Naive thymus-derived CD8-positive, alpha-beta T cell (primary cell): ENCODE results near the gene OGFOD1. TPM values are rescaled to one million over a fixed set of nuclear protein-coding genes. Genes with fewer than 3 reads are reported as not detected.

Experiments
- ATAC-seq, 2 donors: fragments of 150-1000 bp; cut with Tn5 transposase in 1 of 2; sonication (Bioruptor Pico), chemical (Tn5 transposase) in 1 of 2; 1 replicate in 1 of 2; 2 replicates in 1 of 2; pipeline ENCODE4 v1.10.0; 2021; ENCODE audit warnings: mild to moderate bottlenecking in 2 of 2, moderate library complexity in 2 of 2
- POLR2A ChIA-PET: fragments of 350-600 bp; sonication (Branson Sonifier 250); formaldehyde crosslinking; loops from one replicate; lab custom pipeline; 2021; ENCODE audit warnings: antibody characterized with exemption; lab: Charles Lee
- DNase-seq, 10 donors: peaks; one replicate each; pipeline versions ENCODE4 v3.0.0 to v3.0.0-alpha.2; 2020 to 2022
- H3K27ac Mint-ChIP-seq, 10 donors: one replicate each; pipeline ENCODE4 v1.8.0; 2020 to 2022; ENCODE audit warnings: mild to moderate bottlenecking in 10 of 10, mixed read lengths in 10 of 10, moderate library complexity in 4 of 10, inconsistent platforms in 1 of 10
- H3K27me3 Mint-ChIP-seq, 5 donors: one replicate each; pipeline ENCODE4 v1.8.0; 2021 to 2022; ENCODE audit warnings: mixed read lengths in 5 of 5
- H3K36me3 Mint-ChIP-seq, 3 donors: one replicate each; pipeline ENCODE4 v1.8.0; 2020 to 2022; ENCODE audit warnings: mixed read lengths in 3 of 3, mild to moderate bottlenecking in 2 of 3, inconsistent platforms in 1 of 3
- H3K4me1 Mint-ChIP-seq, 4 donors: one replicate each; pipeline ENCODE4 v1.8.0; 2021 to 2022; ENCODE audit warnings: mixed read lengths in 4 of 4
- H3K4me3 Mint-ChIP-seq, 10 donors: one replicate each; pipeline ENCODE4 v1.8.0; 2020 to 2022; ENCODE audit warnings: mild to moderate bottlenecking in 10 of 10, mixed read lengths in 10 of 10, moderate library complexity in 6 of 10, inconsistent platforms in 1 of 10
- H3K9me3 Mint-ChIP-seq, 9 donors: one replicate each; pipeline ENCODE4 v1.8.0; 2020 to 2022; ENCODE audit warnings: mixed read lengths in 9 of 9, mild to moderate bottlenecking in 3 of 9, inconsistent platforms in 1 of 9, moderate library complexity in 1 of 9
- polyA plus RNA-seq, 3 donors: library from polyadenylated mRNA; unstranded; fragments of 300-500 nt; fragmentation: Illumina TruSeq; gene quantifications; one replicate each; pipeline ENCODE4 v1.2.3, GENCODE V29; 2021
- total RNA-seq, 8 experiments: library from RNA in 2 of 8; stranded (reverse) in 2 of 8; gene quantifications; one replicate each; pipeline ENCODE4 v1.2.3 and lab custom pipeline; 2021 to 2026

The OGFOD1 gene
- total and polyA plus RNA-seq, 5 experiments from 2014 or later = 48.0 to 109 (median 94.1) TPM

DNA sequence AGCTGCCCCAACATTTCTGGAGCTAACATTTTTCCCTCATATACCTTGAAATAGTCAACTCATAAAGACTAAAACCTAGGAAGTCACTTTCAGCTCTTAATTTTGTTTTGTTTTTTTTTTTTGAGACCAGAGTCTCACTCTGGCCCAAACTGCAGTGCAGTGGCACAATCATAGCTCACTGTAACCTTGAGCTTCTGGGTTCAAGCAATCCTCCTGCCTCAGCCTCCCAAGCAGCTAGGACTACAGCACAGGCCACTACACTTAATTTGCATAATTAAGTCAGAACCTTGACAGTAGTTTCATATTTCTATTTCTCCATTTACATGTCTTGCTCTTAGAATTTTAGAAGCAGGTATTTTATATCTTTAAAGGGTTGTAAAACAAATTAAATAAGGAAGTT lies 30.7 kb upstream of the OGFOD1 start:
- POLR2A ChIA-PET = no interaction called here
- ATAC-seq (no peak), DNase-seq (no peak)
- Mint-ChIP-seq H3K9me3 (no peaks in the 10 kb centered on the region), H3K27me3 (no peaks in the 10 kb centered on the region), H3K36me3 (no peaks in the 10 kb centered on the region), H3K4me1 (peaks cover 32 to 61% (median 49%) of the 10 kb centered on the region in 4 donors), H3K27ac (peak overlapping the region in 3 of 10 donors; percentile 5 to 68 (median 9)), H3K4me3 (no peak overlapping the region)

DNA sequence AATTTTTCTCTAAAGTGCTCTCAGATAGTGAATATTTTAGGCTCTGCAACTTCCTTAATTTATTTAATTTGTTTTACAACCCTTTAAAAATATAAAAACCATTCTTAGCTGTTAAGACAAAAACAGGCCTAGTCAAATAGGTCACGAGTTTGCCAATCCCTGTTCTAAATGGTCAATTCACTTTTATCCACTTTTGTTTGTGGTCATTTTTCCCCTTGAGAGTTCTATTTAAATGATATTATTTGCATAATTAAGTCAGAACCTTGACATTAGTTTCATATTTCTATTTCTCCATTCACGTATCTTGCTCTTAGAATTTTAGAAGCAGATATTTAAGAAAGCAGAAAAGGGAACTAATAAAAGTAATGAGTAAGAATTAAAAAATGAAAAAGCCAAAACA lies 30.0 kb upstream of the OGFOD1 start:
- Mint-ChIP-seq H3K4me3 (peak overlapping the region in 1 of 10 donors; percentile 66), H3K27me3 (no peaks in the 10 kb centered on the region), H3K36me3 (no peaks in the 10 kb centered on the region), H3K9me3 (no peaks in the 10 kb centered on the region), H3K4me1 (peaks cover 30 to 60% (median 49%) of the 10 kb centered on the region in 4 donors), H3K27ac (peak overlapping the region in 3 of 10 donors; percentile 64 to 87 (median 73))
- ATAC-seq = no peak
- POLR2A ChIA-PET = no interaction called here
- no peak for DNase-seq

DNA sequence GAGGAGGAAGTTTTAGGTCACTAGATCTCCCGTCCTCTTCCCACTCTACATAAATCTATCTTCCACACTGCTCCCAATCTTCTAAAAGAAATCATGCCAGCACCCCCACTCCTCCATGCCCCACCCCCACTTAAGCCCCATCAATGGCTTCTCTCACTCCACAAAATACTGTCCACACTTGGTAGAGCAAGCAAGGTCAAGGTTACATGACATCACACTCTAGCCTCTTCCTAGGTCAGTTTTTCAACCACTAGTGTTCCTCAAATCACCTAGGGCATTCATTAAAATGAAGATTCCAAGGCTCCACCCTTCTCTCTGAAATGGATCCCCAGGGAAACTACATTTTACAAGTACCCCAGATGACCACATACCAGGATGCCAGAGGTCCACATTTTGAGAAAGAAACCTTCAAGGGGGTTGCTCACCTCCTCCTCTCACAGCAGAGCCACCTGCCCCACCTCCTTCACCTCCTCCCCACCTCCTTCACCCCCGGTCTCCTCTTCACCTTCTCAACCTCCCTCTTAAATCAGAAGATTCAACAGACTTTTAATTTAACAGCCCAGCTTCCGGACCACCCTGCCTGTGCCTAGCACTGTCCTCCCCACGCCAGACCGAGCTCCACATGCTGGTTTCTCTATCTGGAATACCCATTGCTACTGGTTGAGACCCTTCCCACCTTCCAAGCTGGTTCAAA lies 29.2 kb upstream of the OGFOD1 start:
- Mint-ChIP-seq H3K9me3 (no peaks in the 10 kb centered on the region), H3K27me3 (no peaks in the 10 kb centered on the region), H3K4me3 (peak overlapping the region in 6 of 10 donors; percentile 25 to 63 (median 42)), H3K36me3 (no peaks in the 10 kb centered on the region), H3K27ac (peak overlapping the region in 6 of 10 donors; percentile 20 to 87 (median 53)), H3K4me1 (peaks cover 30 to 57% (median 49%) of the 10 kb centered on the region in 4 donors)
- POLR2A ChIA-PET = no interaction called here
- DNase-seq = no peak
- ATAC-seq = no peak

DNA sequence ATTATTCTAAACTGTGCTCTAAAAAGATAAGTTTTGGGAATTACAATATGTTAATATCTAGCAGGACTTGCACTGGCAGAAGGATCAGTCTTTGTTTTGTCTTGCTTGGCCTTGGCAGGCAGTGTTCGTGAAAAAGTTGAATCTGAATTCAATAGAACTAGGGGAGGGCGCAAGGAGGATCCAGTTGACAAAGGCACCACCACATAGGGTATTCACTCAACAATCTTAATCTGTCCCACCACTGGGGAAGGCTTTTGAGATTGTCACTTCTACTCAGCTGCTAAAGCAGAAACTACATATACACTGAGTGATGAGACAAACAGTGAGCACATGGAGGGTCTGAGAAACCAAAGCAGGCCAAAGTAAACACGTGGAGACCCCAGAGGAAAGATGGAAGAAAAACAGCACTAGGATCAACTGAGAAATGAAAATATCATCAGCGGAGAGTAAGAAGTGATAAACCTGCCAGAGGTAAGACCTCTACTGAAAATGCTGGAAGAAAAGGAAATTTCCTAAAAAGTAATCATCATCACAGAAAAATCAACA lies 28.4 kb upstream of the OGFOD1 start:
- H3K4me3 Mint-ChIP-seq = peak overlapping the region in 9 of 10 donors; percentile 3 to 98 (median 61)
- no peaks in the 10 kb centered on the region for H3K27me3 Mint-ChIP-seq
- no peaks in the 10 kb centered on the region for H3K9me3 Mint-ChIP-seq
- peak overlapping the region in 7 of 10 donors; percentile 1 to 87 (median 36) for H3K27ac Mint-ChIP-seq
- H3K36me3 Mint-ChIP-seq = no peaks in the 10 kb centered on the region
- DNase-seq = no peak
- H3K4me1 Mint-ChIP-seq = peaks cover 30 to 50% (median 46%) of the 10 kb centered on the region in 4 donors
- ATAC-seq = no peak
- POLR2A ChIA-PET = no interaction called here

DNA sequence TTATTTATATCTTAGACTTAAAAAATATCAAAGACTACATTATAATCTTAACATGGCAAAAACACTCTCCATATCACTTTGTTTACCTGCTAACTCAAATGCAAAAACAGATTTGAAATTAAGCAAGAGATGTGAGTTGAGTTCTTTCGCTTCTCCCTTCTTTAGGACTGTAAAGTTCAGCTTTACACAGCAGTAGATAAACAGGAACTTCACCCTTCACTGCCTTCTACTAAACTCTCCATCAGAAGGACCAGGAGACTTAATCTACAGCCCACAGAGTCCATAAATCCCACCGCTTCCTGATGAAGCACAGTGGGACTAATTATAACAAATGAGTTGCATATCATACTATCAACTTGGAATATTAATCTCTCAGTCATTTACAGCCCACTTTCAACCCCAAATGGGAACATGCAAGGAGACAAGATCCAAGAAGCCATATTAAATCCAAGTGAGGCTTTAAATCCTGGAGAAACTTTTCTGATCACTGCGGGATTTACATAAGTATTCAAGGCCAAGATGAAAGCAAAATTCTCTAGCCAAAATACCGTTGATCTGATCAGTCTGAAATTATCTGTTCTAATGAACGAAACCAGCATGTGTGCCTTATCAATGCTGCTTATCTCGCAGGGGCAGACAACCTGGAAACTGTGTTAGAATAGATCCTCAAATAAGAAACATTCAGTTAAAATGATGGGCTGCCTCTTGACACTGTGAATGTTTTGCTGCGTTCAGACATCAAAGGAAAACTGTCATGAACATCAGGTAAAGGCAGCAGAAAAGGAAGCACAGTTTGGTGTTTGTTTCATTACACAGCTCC lies 27.6 kb upstream of the OGFOD1 start:
- peaks cover 30 to 48% (median 44%) of the 10 kb centered on the region in 4 donors for H3K4me1 Mint-ChIP-seq
- H3K9me3 Mint-ChIP-seq = no peaks in the 10 kb centered on the region
- no peaks in the 10 kb centered on the region for H3K27me3 Mint-ChIP-seq
- H3K36me3 Mint-ChIP-seq = no peaks in the 10 kb centered on the region
- peak in 4 of 10 donors; percentile 19 to 49 (median 34) for DNase-seq
- peak overlapping the region; percentile 81 to 96 (median 92) for H3K27ac Mint-ChIP-seq
- ATAC-seq = peak; percentile 12 to 15
- H3K4me3 Mint-ChIP-seq = peak overlapping the region; percentile 90 to 98 (median 97)
- POLR2A ChIA-PET = interaction anchor here (1.3 kb wide), 1 partner anchor 27 kb away, joined by 5 read pairs; the partner anchor contains the start of genes NUDT21 and OGFOD1

DNA sequence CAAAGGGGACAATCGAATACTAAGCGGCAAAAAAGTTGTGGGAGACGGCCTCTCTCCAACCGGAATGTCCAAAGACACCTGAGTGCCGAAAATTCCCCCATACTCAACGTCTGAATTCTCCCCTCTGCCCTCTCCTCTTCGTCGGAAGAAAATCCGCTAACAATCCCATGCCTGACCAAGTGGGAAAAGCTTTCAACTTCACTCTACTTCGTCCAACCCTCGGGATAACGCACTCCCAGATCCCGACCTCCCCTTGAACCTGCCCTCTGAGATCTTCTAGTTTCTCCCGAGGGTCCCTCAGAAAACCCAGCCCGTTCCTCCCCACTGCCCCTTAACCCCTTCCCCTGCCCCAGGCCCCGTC lies 27.0 kb upstream of the OGFOD1 start:
- H3K27me3 Mint-ChIP-seq = no peaks in the 10 kb centered on the region
- POLR2A ChIA-PET = interaction anchor here (1.3 kb wide), 1 partner anchor 27 kb away, joined by 5 read pairs; the partner anchor contains the start of genes NUDT21 and OGFOD1
- ATAC-seq = no peak
- H3K4me3 Mint-ChIP-seq = peak overlapping the region; percentile 90 to 98 (median 97)
- H3K9me3 Mint-ChIP-seq = no peaks in the 10 kb centered on the region
- no peaks in the 10 kb centered on the region for H3K36me3 Mint-ChIP-seq
- peak overlapping the region; percentile 81 to 96 (median 92) for H3K27ac Mint-ChIP-seq
- H3K4me1 Mint-ChIP-seq = peaks cover 30 to 48% (median 44%) of the 10 kb centered on the region in 4 donors
- DNase-seq = no peak

DNA sequence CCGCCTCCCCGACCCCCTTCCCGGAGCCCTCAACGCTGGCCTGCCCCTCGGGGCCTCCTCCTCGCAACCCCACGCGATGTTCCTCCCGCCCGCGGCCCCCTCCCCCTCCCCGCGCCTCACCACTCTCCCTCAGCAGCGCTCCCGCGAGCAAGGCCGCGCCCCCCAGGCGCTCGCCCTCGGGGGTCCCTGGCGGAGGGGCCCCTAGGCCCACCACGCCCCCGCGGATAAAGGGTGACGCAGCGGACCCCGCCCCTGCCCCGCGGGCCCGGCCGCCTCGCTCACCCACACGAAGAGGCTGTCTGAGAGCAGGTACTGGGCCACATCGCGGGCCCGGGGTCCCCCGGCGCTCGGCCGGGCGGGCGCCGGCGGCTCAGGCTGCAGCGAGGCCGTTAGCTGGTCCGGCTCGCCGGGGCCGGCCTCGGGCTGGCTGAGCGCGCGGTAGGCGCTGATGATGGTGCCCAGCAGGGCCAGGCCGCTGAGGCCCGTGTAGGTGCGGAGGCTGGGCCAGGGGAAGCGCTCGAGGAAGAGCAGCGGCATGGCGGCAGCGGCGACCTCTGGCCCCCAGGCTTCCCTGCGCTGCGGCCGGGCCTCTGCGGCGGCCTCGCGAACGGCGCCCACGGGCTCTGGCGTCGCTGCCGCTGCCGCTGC lies 26.4 kb upstream of the OGFOD1 start:
- Mint-ChIP-seq H3K9me3 (no peaks in the 10 kb centered on the region), H3K27me3 (no peaks in the 10 kb centered on the region), H3K36me3 (no peaks in the 10 kb centered on the region), H3K4me1 (peaks cover 30 to 46% (median 43%) of the 10 kb centered on the region in 4 donors), H3K4me3 (peak overlapping the region; percentile 90 to 98 (median 97)), H3K27ac (peak overlapping the region in 7 of 10 donors; percentile 87 to 96 (median 93))
- DNase-seq (peak; percentile 18 to 70 (median 43)), ATAC-seq (peak; percentile 37 to 52)
- POLR2A ChIA-PET = interaction anchor here (1.3 kb wide), 1 partner anchor 26 kb away, joined by 5 read pairs; the partner anchor contains the start of genes NUDT21 and OGFOD1

DNA sequence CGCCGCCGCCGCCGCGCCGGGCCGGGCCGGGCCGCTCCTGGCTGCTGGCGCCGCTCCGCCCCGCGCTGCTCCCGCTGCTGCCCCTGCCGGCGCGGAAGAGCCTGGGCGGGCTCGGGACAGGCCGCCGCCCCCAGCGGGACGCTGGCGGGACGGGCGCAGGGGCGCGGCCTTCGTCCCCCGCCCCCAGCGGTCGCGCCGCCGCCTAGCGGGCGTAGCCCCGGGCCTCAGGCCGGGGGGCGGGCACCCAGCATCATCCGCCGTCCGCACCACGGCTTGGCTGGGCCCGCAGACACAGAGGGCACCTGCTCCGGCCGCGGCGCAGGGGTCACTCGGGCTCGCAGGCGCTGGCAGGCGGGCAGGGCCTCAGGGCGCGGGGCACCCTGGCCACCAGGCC lies 25.9 kb upstream of the OGFOD1 start, which contains the start of gene AMFR:
TSS of gene AMFR (minus strand) at position 107 of the 394 bp plus-strand sequence. CDS start 218 bp downstream, outside the sequence.
- peak; percentile 92 to 94 for ATAC-seq
- peak within 1 kb of the TSS; percentile 81 to 96 (median 92) for H3K27ac Mint-ChIP-seq
- DNase-seq = peak; percentile 44 to 76 (median 68)
- peaks cover 0 to 4% (median 2%) of the 10 kb centered on the region in 3 donors for H3K36me3 Mint-ChIP-seq
- peak within 1 kb of the TSS; percentile 90 to 98 (median 97) for H3K4me3 Mint-ChIP-seq
- no peaks in the 10 kb centered on the region for H3K27me3 Mint-ChIP-seq
- H3K9me3 Mint-ChIP-seq = no peaks in the 10 kb centered on the region
- POLR2A ChIA-PET = interaction anchor here (0.7 kb wide), 1 partner anchor 76 kb away, joined by 4 read pairs; no protein-coding TSS in a partner anchor
- H3K4me1 Mint-ChIP-seq = peaks cover 26 to 41% (median 38%) of the 10 kb centered on the region in 4 donors

DNA sequence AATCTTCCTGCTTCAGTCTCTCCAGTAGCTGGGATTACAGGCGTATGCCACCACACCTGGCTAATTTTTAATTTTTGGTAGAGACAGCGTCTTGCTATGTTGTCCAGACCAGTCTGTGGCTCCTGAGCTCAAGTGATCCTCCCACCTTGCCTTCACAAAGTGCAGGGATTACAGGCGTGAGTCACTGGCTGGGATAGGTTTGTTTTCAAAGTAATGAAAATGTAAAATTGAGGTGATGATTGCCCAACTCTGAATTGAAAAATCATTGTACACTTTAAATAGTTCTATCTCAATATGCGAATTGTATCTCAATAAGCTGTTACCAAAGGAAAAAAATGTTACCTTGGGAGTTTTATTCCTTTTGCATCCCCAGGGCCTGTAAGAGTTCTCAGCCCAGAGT lies 24.8 kb upstream of the OGFOD1 start:
- Mint-ChIP-seq H3K36me3 (peaks cover 0 to 15% (median 4%) of the 10 kb centered on the region in 3 donors), H3K9me3 (no peaks in the 10 kb centered on the region), H3K27me3 (no peaks in the 10 kb centered on the region), H3K27ac (peak overlapping the region in 9 of 10 donors; percentile 48 to 86 (median 76)), H3K4me3 (peak overlapping the region; percentile 14 to 97 (median 77)), H3K4me1 (peaks cover 24 to 34% (median 31%) of the 10 kb centered on the region in 4 donors)
- DNase-seq = no peak
- POLR2A ChIA-PET = interaction anchor here (0.6 kb wide), 1 partner anchor 93 kb away, joined by 3 read pairs; no protein-coding TSS in a partner anchor
- no peak for ATAC-seq

DNA sequence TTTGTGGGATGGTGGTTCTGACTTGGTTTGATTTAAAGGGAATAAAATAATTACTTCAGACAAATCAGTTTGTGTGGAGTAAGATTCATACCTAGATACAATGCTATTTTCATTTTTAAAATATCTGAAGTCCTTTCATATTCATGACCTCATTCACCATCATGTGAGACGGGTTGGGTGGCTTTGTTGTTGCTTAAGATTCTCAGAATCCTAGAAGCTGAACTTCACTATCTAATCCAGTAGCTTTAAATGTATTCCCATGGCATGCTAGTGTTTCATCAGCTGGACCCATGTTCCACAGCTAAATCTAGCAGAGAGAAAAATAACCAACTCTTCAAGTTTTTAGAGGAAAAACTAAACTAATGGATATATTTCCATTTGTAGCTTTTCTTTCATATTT lies 23.3 kb upstream of the OGFOD1 start:
- peak overlapping the region in 3 of 10 donors; percentile 11 to 52 (median 48) for H3K27ac Mint-ChIP-seq
- POLR2A ChIA-PET = interaction anchor here (0.6 kb wide), 1 partner anchor 16 kb away, joined by 5 read pairs; no protein-coding TSS in a partner anchor
- no peaks in the 10 kb centered on the region for H3K27me3 Mint-ChIP-seq
- H3K4me1 Mint-ChIP-seq = peaks cover 10 to 19% (median 17%) of the 10 kb centered on the region in 4 donors
- DNase-seq (no peak), ATAC-seq (no peak)
- H3K36me3 Mint-ChIP-seq = peaks cover 0 to 30% (median 4%) of the 10 kb centered on the region in 3 donors
- H3K4me3 Mint-ChIP-seq = no peak overlapping the region
- H3K9me3 Mint-ChIP-seq = no peaks in the 10 kb centered on the region

DNA sequence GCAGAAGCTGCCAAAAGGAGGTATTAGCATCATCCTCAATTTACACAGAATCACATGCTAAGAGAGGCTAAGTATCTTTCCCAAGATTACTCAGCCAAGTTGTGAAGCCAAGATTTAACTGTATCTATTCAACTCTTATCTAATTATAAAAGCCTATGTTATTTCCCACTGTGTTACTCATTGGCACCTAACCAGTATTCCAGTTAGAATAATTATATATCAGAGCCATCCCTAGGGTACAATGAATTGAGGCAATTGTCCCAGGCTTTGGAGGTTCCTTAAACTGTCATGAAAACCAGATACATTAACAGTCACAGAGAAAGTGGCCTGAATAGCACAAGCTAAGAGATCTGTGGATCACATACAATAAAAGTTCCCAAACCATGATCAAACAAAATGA lies 15.1 kb upstream of the OGFOD1 start:
- ATAC-seq (no peak), DNase-seq (no peak)
- peaks cover 0 to 77% (median 7%) of the 10 kb centered on the region in 3 donors for H3K36me3 Mint-ChIP-seq
- no peaks in the 10 kb centered on the region for H3K27me3 Mint-ChIP-seq
- H3K27ac Mint-ChIP-seq = no peak overlapping the region
- H3K4me1 Mint-ChIP-seq = peaks cover 0 to 6% (median 3%) of the 10 kb centered on the region in 4 donors
- no peak overlapping the region for H3K4me3 Mint-ChIP-seq
- POLR2A ChIA-PET = no interaction called here
- no peaks in the 10 kb centered on the region for H3K9me3 Mint-ChIP-seq
